ENCODE measurements around the gene MINDY1.

MINDY1 gene

DNA sequence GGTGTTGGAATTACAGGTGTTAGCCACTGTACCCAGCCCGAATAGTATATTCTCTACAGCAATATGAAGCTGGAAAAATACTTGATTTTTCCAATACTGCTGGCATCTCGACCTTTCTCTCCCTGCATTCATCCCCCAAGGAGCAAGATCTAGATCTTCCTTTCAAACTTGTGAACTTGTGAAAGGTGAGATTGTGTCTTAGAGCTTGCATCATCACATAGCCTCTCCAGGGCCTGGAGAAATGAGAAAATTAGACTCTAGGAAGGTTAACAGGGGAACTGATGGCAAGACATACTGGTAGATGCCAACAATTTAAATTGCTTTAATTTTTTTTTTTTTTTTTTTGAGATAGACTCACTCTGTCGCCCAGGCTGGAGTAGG lies 3.6 kb upstream of the MINDY1 start:
- DNase-seq: no peak

DNA sequence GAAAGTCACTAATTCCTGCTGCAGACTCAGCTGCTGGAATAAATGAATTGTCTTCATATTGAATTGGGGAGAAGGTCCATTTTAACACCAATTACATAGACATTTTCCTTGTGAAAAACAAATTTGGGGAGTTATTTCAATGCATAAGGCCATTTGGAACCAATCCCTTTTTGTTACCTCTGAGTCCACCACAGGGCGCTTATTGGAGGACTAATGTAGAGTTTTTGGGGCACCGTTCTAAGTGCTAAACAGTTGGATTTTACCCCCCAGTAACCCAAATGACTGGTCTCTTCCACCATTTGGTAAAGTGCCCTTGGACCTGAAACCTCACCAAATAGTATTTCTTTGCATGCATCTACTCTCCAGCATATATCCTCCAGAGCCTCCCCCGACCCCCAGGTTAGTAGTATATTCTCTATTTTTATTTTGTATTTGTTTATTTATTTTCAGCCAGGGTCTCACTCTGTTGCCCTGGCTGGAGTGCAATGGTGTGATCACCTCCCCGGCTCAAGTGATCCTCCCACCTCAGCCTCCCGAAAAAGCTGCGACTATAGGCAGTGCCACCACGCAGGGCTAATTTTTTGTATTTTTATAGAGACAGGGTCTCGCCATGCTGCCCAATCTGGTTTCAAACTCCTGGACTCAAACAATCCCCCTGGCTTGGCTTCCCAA lies 3.1 kb upstream of the MINDY1 start:
- DNase-seq: no peak

DNA sequence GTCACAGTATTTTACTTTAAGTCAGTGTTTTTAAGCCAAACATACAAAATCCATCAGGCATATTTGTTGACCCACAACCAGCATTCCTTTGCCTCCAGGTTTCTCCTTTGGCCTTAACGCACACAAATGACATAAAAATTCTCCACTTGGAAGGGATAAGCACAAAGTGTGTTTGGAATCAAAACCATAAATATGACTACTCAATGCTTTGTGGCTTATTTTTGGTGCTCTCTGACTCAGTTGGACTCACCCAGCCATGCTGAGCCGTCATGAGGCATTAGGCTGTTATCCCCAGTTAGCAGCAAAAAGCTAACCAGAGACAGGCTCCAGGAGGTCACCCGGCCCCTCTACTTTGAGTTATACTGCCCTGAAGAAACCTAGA lies 2.5 kb upstream of the MINDY1 start:
- DNase-seq: no peak

DNA sequence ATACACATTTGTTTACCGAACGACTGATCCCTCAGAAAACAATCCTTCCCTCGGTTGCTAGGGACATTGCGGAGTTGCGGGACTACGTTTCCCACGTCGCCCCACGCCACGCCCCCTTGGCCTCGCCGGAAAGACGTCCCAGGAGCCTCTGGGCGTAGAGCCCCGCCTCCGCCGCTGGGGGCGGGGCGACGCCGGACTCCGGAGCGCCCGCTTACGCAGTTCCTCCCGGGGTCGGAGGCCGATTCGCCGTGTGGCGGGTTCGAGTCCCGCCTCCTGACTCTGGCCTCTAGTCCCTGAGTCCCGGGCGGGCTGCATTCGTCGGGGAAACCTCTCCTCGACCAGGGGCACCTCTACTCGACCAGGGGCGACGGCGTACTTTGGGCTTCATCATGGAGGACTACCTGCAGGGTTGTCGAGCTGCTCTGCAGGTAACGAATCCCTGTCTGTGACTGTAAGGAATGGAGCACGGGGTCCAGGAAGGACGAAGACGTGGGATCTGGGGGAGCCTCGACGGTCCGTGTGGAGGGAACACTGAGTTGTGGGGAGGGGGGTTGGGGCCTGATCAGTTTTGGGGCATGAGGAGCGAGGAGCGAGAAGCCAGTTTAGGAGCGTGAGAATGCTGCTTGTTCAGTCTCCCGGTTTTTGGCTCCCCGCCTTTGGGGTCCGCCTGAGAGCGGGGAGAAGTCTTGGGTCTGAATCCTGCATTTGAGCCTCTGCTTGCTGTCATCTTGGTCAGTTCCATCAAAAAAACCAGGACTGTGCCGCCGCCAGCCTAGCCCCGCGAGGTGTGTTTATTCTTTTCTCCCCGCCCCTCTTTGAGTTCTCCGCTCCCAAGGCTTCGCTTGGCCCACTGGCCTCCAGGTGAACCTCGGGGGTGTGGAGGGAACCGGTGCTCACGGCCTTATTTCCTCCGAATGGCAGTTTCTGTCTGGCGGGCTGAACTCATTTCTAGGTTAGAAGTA lies 1.8 kb upstream of the MINDY1 start, which contains the start of gene PRUNE1:
Gene PRUNE1 (plus strand): TSS at position 206 of the 962 bp plus-strand sequence. CDS start 184 bp downstream, at position 390.
- peak; percentile 95 for DNase-seq

DNA sequence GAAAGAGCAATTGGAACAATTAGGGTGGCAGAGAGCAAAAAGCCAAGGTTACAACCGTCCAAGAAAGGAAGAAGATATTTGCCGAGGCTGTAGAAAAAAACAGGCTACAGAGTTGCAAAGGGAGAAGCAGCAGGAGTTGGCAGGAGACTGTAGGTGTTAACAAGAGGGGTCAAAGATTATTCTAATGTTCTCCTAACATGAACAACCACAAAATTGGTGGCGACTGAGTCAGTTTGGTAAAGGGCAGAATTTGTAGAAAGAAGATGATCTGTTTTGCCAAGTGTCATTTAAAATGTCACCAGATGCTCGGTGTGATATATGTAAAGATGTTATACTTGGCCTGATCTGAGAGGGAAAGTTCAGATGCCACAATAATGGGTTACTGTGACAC lies 1.1 kb upstream of the MINDY1 start:
- DNase-seq: no peak

DNA sequence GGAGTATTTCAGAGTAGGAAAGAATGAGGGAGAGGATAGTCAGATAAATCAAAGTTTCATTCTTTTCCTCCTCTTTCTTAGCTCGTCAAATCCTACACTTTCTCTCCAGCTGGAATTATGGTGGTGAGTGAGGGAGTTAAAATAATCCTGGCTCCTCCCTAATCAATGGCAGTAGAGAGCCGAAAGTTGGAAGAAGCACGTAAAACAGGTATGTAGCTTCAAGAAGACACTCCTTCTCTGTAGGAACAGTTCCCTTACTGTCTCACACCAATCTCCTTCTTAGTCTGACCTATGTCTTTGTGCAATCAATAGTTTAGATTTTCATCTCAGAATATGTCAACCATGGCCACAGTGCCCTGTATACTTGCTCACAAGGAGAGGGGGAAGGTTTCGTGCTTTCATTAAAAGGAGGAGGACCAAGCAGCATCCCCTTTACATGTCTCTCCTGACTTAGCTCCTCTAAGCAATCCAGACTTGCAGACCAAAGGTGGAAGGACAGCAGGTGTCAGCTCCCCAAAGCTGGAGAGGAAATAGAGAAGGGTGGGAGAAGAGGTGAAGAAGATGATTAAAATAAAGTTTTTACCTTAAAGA lies 878 bp downstream of the MINDY1 start:
- DNase-seq: no peak

DNA sequence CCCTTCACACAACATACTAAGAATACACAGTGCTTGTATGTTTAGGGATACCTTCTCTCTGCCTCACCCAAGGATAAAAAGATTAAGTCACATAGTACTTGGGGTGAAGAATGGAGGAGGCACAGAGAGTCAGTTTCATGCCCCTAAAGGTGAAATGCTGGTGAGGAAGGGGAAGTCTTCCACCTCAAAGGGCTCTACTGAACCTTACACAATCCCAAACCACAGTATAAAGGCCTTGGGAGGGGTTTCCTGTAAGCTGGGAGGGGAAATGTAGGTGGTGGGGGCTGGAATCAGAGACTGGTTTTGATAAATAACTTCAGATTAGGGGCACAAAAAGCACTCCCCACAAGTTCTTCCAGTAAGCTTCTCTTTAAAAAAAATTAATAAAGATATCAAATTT lies 3.5 kb downstream of the MINDY1 start:
- DNase-seq: no peak

DNA sequence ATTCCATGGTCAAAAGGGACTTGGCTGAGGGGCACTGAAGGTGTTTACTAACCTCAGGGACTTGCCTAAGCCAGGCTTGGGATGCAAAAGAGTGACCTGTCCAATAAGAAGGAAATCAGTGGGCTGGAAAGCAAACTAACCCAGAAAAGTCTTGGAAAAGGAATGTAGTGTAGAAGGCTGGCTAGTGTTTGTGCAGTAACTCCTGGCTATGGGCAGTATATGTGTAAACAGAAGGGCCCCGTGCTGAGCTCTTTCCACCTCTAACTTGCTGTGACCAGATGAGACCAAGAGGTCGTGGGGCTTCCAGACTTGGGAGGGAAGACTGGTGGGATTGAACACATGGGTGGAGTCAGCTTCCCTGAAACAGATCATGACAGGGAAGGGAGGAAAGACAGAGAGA lies 4.1 kb downstream of the MINDY1 start:
- DNase-seq: no peak

DNA sequence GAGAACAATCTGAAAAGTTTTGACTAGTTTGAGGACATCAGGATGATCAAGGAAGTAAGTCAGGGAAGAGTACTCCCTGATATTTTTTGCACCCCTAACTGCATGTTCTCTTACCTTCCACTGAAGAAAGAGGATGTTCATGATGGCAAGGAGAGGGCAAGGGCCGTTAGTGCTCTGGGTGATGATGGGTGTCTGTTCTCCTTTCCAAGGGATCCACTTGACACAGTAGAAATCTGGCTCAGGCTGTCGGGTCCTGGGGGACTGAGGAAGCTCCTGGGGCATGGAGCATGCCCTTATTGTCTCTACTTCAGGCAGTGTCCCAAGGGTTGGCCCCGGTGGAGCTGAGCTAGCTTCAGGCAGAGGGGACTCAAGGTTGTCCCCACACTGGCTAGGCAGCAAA lies 4.7 kb downstream of the MINDY1 start:
- no peak for DNase-seq

DNA sequence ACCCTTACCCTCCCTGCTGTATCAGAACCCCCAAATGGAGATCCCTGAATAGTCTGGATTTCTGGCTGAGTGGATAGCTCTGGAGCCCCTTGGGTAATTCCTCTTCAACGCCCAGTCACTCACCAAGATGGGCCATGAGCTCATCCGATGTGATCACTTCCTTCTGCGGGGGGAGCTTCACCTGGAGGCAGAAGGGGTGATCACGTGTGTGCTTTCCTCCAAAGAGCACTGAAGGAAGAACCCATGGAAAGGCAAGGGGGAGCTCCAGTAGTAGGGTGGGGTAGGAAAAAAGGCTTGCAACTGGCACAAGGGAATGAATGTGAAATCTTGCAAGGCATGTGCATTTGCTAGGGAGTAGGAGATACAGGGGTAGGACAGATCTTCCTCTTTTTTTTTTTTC lies 5.1 kb downstream of the MINDY1 start:
- DNase-seq: no peak

DNA sequence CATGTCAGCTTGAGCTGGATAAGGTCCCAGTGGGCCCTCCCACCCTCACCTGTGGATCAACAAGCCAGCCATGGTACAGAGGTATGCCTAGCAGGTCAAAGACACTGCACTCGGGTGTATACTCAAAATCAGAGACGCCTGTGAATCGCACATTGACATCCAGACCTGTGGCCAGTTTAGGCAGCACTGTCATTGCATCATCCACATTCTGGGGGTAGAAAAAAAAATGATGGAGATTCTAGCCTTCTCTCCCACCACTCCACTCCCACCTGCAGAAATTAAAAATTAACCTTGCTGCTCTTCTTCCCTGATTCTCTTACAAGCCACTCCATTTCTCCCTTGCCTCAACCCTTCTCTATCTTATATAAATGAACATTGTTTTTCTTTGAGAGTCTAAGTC lies 6.3 kb downstream of the MINDY1 start:
- DNase-seq: no peak

DNA sequence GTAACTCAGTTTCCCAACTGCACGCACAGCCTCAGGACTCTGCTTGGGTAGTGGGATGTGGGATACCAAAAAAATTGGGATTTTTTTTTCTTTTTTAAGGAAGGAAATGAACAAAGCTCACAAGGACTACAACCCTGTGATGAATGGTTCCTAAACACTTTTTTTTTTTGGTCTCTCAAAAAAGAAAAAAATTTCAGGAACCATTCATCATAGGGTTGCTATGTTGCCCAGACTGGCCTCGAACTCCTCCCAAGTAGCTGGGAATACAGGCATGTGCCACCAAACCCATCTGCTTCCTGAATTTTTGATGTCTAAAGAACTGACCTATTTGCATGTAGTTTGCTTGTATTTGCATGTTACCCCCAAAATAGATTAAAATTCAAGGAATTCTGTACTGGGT lies 6.8 kb downstream of the MINDY1 start:
- no peak for DNase-seq

DNA sequence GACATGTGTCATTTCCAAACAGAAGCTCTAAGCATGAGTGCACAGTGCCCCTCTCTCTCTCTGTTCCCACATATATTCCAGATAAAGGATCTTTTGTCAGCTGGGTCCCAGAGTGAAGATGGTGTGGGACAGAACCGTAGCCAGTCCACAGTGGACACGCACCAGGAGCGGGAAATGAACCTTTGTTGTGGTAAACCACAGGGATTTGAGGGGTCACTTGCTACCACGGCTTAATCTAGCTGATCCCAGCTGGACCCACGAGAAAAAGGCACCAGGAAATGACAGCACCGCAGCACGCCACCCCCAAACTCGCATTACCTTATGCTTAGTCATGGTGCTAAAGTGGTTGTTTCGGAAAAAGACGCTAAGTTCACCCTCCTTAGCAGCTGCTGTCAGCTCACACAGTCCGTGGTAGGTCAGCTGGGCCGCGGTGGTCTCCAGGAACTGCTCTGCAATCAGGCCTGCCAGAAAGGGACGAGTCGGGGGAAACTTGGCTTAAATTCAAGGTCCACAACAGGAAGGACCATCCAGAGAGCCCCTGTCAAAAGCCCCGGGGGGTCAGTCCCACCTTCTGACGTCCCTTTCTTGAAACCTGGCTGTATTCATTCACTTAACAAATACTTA lies 7.5 kb downstream of the MINDY1 start:
- no peak for DNase-seq

DNA sequence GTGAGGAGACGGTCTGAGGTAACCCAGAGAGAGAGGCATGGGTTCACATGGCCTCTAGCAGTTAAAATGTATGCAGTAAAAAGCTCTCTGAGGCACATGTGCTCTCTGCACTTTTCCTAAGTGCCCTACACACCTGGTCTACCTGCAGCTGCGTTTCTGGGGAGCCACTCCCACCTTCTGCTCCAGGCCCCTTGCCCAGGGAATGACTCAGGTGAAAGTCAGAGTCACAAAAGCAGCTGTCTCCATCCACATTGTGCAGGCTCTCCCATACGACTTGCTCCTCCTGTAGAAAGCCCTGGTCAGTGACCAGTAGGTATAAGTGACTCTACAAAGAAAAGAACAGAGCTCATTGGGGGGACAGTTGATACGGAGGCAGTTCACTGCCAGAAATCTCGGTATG lies 8.8 kb downstream of the MINDY1 start:
- DNase-seq: no peak

DNA sequence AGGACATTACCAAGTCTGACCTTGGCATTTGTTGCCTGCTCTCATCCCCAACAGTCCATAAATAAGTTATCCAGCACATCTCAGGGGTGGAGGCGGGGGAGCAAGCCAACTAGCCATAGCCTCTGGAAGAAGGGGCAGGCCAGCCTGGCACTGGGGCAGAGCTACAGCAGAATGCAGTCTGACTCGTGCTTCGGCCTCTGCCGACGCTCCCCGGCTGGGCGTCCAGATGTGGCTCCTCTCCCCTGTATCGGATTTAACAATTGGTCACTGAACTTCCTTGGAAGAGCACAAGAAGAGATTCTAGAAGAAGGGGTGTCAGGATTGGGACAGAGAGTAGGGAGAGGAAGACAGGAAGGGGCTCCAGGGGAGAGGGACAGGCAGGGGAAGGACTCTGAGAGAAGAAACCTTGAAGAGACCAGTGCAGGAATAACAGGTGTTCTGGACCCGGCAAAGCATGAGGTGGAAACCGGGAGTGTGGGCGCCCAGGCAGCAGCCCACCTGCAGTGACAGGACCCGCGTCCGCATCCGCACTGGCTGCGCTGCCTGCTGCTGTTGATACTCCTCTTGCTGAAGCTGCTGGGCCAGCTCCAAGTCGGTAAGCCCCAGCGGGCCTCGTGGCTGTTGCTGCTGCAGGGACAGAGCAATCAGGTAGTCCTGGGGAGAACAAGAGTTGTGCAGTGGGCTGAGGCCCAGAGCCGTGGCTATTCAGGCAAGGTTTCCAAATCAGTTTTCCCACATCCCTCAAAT lies 9.4 kb downstream of the MINDY1 start:
- DNase-seq: no peak

DNA sequence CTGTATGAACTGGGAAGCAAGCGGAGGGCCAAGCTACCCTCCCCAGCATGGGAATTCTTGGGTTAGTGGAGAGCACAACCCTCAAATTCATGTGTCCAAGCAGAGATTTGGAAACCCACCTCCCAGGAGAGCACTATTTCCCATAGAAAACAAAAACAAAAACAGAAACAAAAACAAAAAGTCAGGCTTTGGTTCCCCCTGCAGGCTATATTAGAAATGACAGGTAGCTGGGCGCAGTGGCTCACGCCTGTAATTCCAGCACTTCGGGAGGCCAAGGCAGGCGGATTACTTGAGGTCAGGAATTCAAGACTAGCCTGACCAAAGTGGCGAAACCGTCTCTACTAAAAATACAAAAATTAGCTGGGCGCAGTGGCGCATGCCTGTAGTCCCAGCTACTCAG lies 10.8 kb downstream of the MINDY1 start:
- no peak for DNase-seq

DNA sequence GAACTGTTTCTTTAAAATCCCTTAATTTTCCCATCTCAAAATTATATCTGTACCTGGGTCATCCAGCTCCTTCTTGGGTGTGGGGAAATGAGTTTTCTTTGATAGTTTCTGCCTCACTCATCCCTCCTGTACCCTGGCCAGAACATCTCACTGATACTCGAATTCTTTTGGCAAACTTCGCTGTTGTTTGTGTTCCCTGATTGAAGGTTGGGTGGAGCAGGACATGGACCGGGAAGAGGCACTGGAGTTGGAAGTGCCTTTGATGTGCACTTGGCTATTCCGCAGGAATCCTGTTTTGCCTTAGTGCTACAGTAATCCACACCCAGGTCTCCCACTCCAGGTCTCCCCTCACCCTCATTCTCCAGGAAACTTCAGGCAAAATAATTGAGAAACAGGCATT lies 11.2 kb downstream of the MINDY1 start:
- DNase-seq: no peak

DNA sequence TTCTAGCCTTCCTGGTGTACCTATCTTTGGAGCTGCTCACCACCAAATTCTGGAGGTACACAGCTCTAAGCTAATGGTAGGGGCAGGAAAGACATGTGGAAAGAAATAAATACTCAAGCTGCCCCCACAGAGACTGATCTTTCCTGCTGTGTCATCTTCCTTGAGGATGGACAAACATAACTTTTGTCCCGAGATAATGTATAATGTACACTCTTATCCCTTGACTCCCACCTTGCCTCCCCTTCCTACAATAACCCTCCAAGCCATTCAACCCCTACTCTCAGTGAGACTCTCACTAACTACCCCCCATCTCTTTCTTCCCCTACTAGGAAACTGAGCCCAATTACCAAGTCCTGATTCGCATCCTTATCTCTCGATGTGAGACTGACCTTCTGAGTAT lies 12.5 kb downstream of the MINDY1 start:
- DNase-seq: no peak

DNA sequence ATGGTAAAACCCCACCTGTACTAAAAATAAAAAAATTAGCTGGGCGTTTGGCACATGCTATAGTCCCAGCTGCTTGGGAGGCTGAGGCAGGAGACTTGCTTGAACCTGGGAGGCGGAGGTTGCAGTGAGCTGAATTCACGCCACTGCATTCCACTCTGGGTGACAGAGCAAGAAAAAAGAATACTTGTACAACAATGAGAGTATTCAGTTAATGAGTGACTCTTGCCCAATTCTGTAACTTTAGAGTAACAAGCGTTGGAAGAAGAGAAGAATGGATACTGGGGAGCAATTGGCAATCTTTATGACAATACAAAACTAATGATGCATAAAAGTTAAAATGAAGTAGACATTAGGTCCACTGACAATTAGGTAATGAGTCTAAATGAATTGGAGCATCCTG lies 14.1 kb downstream of the MINDY1 start:
- no peak for DNase-seq

DNA sequence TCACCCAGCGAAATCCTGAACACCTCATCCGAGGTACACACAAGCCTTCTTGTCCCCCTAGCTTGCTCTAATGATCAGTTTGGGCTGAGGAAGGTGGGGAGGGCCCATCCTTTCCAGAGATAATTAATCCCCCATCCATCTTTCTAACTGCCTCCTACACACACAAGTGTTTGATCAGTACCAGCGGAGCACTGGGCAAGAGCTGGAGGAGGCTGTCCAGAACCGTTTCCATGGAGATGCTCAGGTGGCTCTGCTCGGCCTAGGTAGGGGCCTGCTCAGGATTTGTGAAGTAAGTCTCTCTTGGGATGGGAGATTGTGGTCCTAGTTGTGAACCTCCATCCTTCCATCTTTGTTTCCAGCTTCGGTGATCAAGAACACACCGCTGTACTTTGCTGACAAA lies 18.8 kb downstream of the MINDY1 start:
- DNase-seq: no peak

DNA sequence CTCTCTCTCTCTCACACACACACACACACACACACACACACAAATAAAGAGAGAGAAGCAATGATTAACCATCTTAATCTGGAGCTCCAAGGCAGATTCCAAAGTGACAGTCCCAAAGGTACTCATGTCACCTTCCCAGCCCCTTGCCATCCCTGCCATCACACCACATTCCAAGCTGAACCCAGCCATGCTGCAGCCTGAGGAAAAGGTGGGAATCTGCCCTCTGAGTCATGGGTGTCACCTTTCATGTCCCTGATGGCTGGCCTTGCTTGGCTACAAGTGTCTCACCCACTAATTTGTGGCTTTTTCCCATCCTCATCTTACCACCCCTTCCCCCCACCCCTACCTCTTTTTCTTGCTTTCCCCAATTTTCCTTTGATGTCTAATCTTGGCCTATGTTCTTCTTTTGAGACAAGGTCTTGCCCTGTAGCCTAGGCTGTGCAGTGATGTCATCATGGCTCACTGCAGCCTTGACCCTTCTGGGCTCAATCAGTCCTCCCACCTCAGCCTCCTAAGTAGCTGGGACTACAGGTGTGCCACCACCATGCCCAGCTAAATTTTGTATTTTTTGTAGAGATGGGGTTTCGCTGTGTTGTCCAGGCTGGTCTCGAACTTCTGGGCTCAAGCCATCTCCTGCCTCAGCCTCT lies 21.4 kb downstream of the MINDY1 start:
- DNase-seq: no peak
